Neural progenitor cell (in vitro differentiated cells): ENCODE measurements around the gene RHBDD1. TPM values are rescaled to one million over a fixed set of nuclear protein-coding genes. Genes with fewer than 3 reads are reported as not detected.

Experiments
- DNase-seq: peaks from one replicate; pipeline ENCODE4 v3.0.0-alpha.2; 2016; ENCODE audit warnings: low spot score
- H2AFZ ChIP-seq: fragments of 200-600 bp; sonication (generic); replicated peaks from 2 replicates; pipeline ENCODE4 v1.6.1; 2016; ENCODE audit warnings: antibody characterized with exemption
- H3F3A ChIP-seq: fragments of 200-600 bp; sonication (generic); 2 replicates; pipeline ENCODE4 v1.6.1; 2016; ENCODE audit warnings: antibody characterized with exemption, low read depth
- H3K27ac ChIP-seq: fragments of 200-600 bp; sonication (generic); 2 replicates; pipeline ENCODE4 v1.5.1; 2016; ENCODE audit warnings: mild to moderate bottlenecking
- H3K27me3 ChIP-seq: fragments of 200-600 bp; sonication (generic); 2 replicates; pipeline ENCODE4 v1.6.1; 2016; ENCODE audit warnings: mild to moderate bottlenecking, moderate library complexity
- H3K36me3 ChIP-seq: fragments of 200-600 bp; sonication (generic); 2 replicates; pipeline ENCODE4 v1.5.1; 2016
- H3K4me1 ChIP-seq: fragments of 200-600 bp; sonication (generic); 2 replicates; pipeline ENCODE4 v1.6.1; 2016; ENCODE audit warnings: mixed run types
- H3K4me2 ChIP-seq: fragments of 200-600 bp; sonication (generic); 2 replicates; pipeline ENCODE4 v1.6.1; 2016
- H3K4me3 ChIP-seq: fragments of 200-600 bp; sonication (generic); 2 replicates; pipeline ENCODE4 v1.5.1; 2016
- H3K79me2 ChIP-seq: fragments of 200-600 bp; sonication (generic); 2 replicates; pipeline ENCODE4 v1.6.1; 2016; ENCODE audit warnings: low read depth
- H3K9ac ChIP-seq: fragments of 200-600 bp; sonication (generic); 2 replicates; pipeline ENCODE4 v1.6.1; 2016
- H3K9me3 ChIP-seq: fragments of 200-600 bp; sonication (generic); 2 replicates; pipeline ENCODE4 v1.5.1; 2016; ENCODE audit warnings: low read depth
- H4K20me1 ChIP-seq: fragments of 200-600 bp; sonication (generic); 2 replicates; pipeline ENCODE4 v1.6.1; 2016; ENCODE audit warnings: low read depth
- H3K27ac Mint-ChIP-seq: 3 replicates; pipeline ENCODE4 v1.8.0; 2021; ENCODE audit warnings: mixed read lengths
- H3K27me3 Mint-ChIP-seq: 2 replicates; pipeline ENCODE4 v1.8.0; 2022; ENCODE audit warnings: low read depth, mild to moderate bottlenecking, inconsistent platforms, moderate library complexity, mixed read lengths; ENCODE audit not compliant: insufficient read depth
- H3K36me3 Mint-ChIP-seq: 3 replicates; pipeline ENCODE4 v1.8.0; 2021; ENCODE audit warnings: mixed read lengths
- H3K4me1 Mint-ChIP-seq: 3 replicates; pipeline ENCODE4 v1.8.0; 2021; ENCODE audit warnings: mixed read lengths
- H3K4me3 Mint-ChIP-seq: 3 replicates; pipeline ENCODE4 v1.8.0; 2021; ENCODE audit warnings: mild to moderate bottlenecking, moderate library complexity, mixed read lengths
- H3K9me3 Mint-ChIP-seq: 3 replicates; pipeline ENCODE4 v1.8.0; 2020; ENCODE audit warnings: mixed read lengths
- EZH2 ChIP-seq: fragments of 200-600 bp; sonication (generic); IDR thresholded peaks from 2 replicates; pipeline ENCODE4 v1.6.1; 2017; ENCODE audit warnings: antibody characterized with exemption, mild to moderate bottlenecking, moderate library complexity
- EZH2phosphoT487 ChIP-seq: fragments of 200-600 bp; sonication (generic); IDR thresholded peaks from 2 replicates; pipeline ENCODE4 v1.6.1; 2017; ENCODE audit warnings: antibody characterized with exemption
- total RNA-seq: library from RNA; depleted of rRNA; stranded (reverse); fragments of >200 nt; gene quantifications from 2 replicates; pipeline ENCODE4 v1.2.3, GENCODE V29; 2015; ENCODE audit warnings: low replicate concordance
- TF ChIP-seq, protein P1 (sequence below): fragments of 200-600 bp; sonication (generic); IDR thresholded peaks from 2 replicates; pipeline ENCODE4 v1.5.1; 2017; ENCODE audit warnings: antibody characterized with exemption, mild to moderate bottlenecking

Gene RHBDD1
- total RNA-seq, 1 donor from 2014 or later, result 15.1 TPM

DNA sequence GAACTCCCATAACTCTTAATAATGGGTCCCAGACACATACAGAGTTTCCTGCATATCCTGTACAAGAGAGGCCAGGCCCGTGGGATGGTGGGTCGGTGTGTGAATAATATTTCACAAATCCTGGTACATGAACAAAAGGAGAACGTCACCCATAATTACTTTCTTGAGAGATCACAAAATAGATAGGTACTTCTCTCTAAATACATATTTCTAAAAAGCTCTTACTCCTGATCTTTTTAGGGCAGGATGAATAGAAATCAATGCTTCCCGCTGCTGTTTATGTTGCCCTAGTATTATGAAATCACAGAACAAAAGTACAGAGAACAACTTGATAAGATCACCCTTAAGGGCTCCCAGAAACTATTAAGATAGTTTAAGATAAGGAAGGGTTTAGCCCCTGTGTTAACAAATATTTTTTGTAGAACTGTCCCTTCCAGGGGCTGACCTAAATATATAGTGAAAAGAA, 41.6 kb upstream of the RHBDD1 start:
- H3K36me3 Mint-ChIP-seq, result peaks cover 45% of the 10 kb centered on the region
- H3K27ac Mint-ChIP-seq, result peak overlapping the region; percentile 72

DNA sequence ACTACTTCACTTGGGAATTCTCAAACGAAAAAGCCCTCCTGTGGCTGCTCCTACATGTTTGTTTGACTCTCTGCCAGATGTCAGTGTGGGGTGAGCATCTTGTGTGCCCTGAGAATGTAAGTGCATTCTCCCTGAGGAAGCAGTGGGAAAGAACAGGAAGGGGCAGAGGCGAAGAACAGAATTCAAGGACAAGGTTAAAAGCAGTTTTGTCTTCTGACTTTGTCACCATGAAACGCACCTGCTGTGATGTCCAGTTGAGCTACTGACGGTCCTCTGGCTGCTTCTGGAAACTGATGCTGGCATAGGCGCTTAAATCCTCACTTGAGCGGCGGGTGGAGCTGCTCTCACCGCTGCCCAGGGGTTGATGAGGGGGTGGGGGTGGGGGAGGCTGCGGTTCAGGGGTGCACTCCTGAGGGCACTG, 41.1 kb upstream of the RHBDD1 start:
- Histone ChIP-seq H3K4me3 (peak overlapping the region; percentile 52), H3K36me3 (no peaks in the 10 kb centered on the region), H3F3A (peaks cover 11% of the 10 kb centered on the region), H3K9ac (no peak overlapping the region), H3K27ac (no peak overlapping the region), H3K4me1 (peaks cover 33% of the 10 kb centered on the region), H3K27me3 (no peaks in the 10 kb centered on the region), H4K20me1 (peaks cover 18% of the 10 kb centered on the region), H2AFZ (no peak overlapping the region), H3K9me3 (no peaks in the 10 kb centered on the region), H3K79me2 (peaks cover 84% of the 10 kb centered on the region), H3K4me2 (peak overlapping the region; percentile 88)
- peaks cover 16% of the 10 kb centered on the region for H3K9me3 Mint-ChIP-seq
- H3K4me3 Mint-ChIP-seq, result peak overlapping the region; percentile 85
- peaks cover 54% of the 10 kb centered on the region for H3K4me1 Mint-ChIP-seq
- peaks cover 7% of the 10 kb centered on the region for H3K27me3 Mint-ChIP-seq
- no peak for DNase-seq
- peaks cover 41% of the 10 kb centered on the region for H3K36me3 Mint-ChIP-seq
- TF ChIP-seq, protein P1, sequence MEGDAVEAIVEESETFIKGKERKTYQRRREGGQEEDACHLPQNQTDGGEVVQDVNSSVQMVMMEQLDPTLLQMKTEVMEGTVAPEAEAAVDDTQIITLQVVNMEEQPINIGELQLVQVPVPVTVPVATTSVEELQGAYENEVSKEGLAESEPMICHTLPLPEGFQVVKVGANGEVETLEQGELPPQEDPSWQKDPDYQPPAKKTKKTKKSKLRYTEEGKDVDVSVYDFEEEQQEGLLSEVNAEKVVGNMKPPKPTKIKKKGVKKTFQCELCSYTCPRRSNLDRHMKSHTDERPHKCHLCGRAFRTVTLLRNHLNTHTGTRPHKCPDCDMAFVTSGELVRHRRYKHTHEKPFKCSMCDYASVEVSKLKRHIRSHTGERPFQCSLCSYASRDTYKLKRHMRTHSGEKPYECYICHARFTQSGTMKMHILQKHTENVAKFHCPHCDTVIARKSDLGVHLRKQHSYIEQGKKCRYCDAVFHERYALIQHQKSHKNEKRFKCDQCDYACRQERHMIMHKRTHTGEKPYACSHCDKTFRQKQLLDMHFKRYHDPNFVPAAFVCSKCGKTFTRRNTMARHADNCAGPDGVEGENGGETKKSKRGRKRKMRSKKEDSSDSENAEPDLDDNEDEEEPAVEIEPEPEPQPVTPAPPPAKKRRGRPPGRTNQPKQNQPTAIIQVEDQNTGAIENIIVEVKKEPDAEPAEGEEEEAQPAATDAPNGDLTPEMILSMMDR, result no peak
- TF ChIP-seq EZH2phosphoT487 (no peak), EZH2 (no peak)
- H3K27ac Mint-ChIP-seq, result peak overlapping the region; percentile 72

More for the DNA sequence above, 41.6 kb upstream of the RHBDD1 start:
- peaks cover 89% of the 10 kb centered on the region for H3K79me2 ChIP-seq
- H3K36me3 ChIP-seq, result no peaks in the 10 kb centered on the region
- H3K4me1 ChIP-seq, result peaks cover 33% of the 10 kb centered on the region
- peaks cover 18% of the 10 kb centered on the region for H4K20me1 ChIP-seq
- TF ChIP-seq EZH2phosphoT487 (no peak), EZH2 (no peak)
- TF ChIP-seq, protein P1, result no peak
- peak overlapping the region; percentile 85 for H3K4me3 Mint-ChIP-seq
- peaks cover 11% of the 10 kb centered on the region for H3F3A ChIP-seq
- H3K27me3 Mint-ChIP-seq, result peaks cover 7% of the 10 kb centered on the region
- no peaks in the 10 kb centered on the region for H3K27me3 ChIP-seq
- peaks cover 16% of the 10 kb centered on the region for H3K9me3 Mint-ChIP-seq
- no peak for DNase-seq
- no peaks in the 10 kb centered on the region for H3K9me3 ChIP-seq
- peak overlapping the region; percentile 52 for H3K4me3 ChIP-seq
- peak overlapping the region; percentile 88 for H3K4me2 ChIP-seq
- peaks cover 58% of the 10 kb centered on the region for H3K4me1 Mint-ChIP-seq
- no peak overlapping the region for H3K27ac ChIP-seq
- no peak overlapping the region for H3K9ac ChIP-seq
- H2AFZ ChIP-seq, result no peak overlapping the region

DNA sequence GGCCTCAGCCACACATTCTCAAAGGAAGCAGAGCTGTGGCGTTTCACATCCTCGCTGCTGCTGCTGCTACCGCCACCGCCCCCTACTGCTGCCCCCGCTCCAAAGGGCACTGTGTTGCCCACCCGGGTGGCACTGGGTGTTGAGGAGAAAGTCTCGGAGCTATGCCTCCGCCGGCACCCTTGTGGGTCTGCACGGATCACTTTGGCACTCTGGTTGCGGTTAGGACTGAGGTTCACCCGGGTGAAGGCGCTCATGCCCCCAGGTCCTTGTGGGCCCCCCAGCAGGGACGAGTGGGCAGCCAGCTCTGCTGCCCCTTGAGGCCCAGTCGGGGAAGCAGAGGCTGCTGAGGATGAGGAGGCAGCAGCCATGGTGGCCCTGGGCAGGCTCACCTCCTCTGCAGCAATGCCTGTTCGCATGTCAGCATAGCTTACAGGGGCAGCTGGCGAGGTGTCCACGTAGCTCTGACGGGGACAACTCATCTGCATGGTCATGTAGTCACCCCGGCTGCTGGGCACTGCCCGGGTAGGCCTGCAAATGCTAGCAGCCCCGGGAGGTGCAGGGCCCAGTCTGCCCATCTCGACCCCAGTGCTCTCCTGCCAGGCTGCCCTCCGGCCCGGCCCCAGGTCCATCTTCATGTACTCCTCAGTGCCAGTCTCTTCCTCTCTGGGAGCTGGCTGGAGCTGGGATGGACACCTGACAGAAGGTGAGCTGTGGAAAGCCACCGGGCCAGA, 40.4 kb upstream of the RHBDD1 start:
- Histone ChIP-seq H3K4me3 (no peak overlapping the region), H4K20me1 (peaks cover 18% of the 10 kb centered on the region), H3K9me3 (no peaks in the 10 kb centered on the region), H3K27me3 (no peaks in the 10 kb centered on the region), H3K4me2 (peak overlapping the region; percentile 88), H3K4me1 (peaks cover 31% of the 10 kb centered on the region), H3F3A (peaks cover 14% of the 10 kb centered on the region), H2AFZ (no peak overlapping the region), H3K79me2 (peaks cover 77% of the 10 kb centered on the region), H3K9ac (no peak overlapping the region), H3K36me3 (no peaks in the 10 kb centered on the region), H3K27ac (no peak overlapping the region)
- no peak for DNase-seq
- peaks cover 16% of the 10 kb centered on the region for H3K9me3 Mint-ChIP-seq
- no peak overlapping the region for H3K27ac Mint-ChIP-seq
- H3K4me1 Mint-ChIP-seq, result peaks cover 57% of the 10 kb centered on the region
- H3K36me3 Mint-ChIP-seq, result peaks cover 36% of the 10 kb centered on the region
- H3K27me3 Mint-ChIP-seq, result peaks cover 9% of the 10 kb centered on the region
- peak overlapping the region; percentile 79 for H3K4me3 Mint-ChIP-seq
- TF ChIP-seq, protein P1, result no peak
- TF ChIP-seq EZH2phosphoT487, result no peak
- no peak for TF ChIP-seq EZH2
